ENCODE results near the gene POU6F1. TPM values are rescaled to one million over a fixed set of nuclear protein-coding genes. Genes with fewer than 3 reads are reported as not detected.
"Not testable (repeated sequence)": the region's sequence is repeated elsewhere in the genome, so short reads cannot be mapped to it uniquely, and the experiment has no call there.

Gene POU6F1
- total RNA-seq, 1 donor from 2014 or later: 0.26 TPM

DNA sequence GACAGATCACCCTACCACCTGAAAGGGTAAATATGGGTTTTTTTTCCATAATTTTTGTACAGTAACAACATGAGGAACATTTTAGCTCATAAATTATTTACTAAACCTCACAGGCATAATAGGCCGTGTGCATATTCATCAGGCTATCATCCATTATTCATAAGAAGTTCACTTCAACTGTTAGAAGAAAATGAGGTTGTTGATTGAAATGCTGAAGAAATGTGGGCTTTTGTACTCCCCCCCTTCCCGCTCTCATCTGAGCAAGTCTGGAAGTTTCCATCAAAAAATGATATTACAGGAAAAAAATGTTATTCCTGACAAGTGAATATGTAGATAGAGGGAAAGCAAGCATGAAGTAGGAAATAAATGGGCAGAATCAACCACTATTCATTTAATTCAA lies 7.9 kb upstream of the POU6F1 start:
- Histone ChIP-seq H3K27me3 (ENCODE audit: control insufficient read depth, insufficient read depth, low read length) (no peaks in the 10 kb centered on the region), H3K36me3 (ENCODE audit: control insufficient read depth, insufficient read depth, low read length) (no peaks in the 10 kb centered on the region), H3K4me3 (ENCODE audit: low read depth, low read length) (no peak overlapping the region)
- TF ChIP-seq, protein P1, sequence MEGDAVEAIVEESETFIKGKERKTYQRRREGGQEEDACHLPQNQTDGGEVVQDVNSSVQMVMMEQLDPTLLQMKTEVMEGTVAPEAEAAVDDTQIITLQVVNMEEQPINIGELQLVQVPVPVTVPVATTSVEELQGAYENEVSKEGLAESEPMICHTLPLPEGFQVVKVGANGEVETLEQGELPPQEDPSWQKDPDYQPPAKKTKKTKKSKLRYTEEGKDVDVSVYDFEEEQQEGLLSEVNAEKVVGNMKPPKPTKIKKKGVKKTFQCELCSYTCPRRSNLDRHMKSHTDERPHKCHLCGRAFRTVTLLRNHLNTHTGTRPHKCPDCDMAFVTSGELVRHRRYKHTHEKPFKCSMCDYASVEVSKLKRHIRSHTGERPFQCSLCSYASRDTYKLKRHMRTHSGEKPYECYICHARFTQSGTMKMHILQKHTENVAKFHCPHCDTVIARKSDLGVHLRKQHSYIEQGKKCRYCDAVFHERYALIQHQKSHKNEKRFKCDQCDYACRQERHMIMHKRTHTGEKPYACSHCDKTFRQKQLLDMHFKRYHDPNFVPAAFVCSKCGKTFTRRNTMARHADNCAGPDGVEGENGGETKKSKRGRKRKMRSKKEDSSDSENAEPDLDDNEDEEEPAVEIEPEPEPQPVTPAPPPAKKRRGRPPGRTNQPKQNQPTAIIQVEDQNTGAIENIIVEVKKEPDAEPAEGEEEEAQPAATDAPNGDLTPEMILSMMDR (IDR thresholded peaks at IDR 0.05; ENCODE audit: insufficient read depth, low read length, severe bottlenecking): no peak
- DNase-seq (ENCODE audit: low read depth): no peak
- no peak for FAIRE-seq

DNA sequence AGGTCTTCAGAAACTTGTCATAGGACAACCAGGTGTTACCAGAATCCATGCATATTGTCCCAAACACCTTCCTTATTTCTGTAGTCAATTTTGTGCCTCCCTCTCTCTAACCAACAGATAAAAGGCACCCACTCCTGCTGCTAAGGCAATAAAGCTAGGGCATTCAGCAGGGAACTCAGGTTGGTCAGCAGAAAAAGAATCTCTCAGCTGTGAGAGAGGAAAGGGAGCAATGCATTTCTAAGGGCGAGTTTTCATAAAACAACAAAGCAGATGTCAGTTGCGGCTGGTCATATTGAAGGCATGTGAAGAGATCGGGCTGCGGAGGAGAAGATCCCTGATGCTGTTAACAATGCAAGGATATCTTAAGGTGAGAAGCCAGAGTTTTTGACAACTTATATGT lies 7.4 kb upstream of the POU6F1 start:
- DNase-seq (ENCODE audit: low read depth) (no peak), FAIRE-seq (no peak)
- no peaks in the 10 kb centered on the region for H3K36me3 ChIP-seq (ENCODE audit: control insufficient read depth, insufficient read depth, low read length)
- H3K4me3 ChIP-seq (ENCODE audit: low read depth, low read length): no peak overlapping the region
- TF ChIP-seq, protein P1 (IDR thresholded peaks at IDR 0.05; ENCODE audit: insufficient read depth, low read length, severe bottlenecking): no peak
- H3K27me3 ChIP-seq (ENCODE audit: control insufficient read depth, insufficient read depth, low read length): no peaks in the 10 kb centered on the region

DNA sequence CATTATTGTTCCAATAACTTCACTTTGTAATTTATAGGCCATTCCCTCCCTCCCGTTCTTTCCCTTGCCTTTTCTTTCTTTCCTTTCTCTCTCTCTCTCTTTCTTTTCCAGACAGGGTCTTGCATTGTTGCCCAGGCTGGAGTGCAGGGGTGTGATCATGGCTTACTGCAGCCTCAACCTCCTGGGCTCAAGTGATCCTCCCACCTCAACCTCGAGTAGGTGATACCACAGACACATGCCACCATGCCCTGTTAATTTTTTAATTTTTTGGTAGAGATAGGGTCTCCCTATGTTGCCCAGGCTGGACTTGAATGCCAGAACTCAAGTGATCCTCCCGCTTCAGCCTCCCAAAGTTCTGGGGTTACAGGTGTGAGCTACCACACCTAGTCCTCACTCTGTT lies 6.8 kb upstream of the POU6F1 start:
- Histone ChIP-seq H3K27me3 (ENCODE audit: control insufficient read depth, insufficient read depth, low read length) (no peaks in the 10 kb centered on the region), H3K36me3 (ENCODE audit: control insufficient read depth, insufficient read depth, low read length) (no peaks in the 10 kb centered on the region), H3K4me3 (ENCODE audit: low read depth, low read length) (no peak overlapping the region)
- TF ChIP-seq, protein P1 (IDR thresholded peaks at IDR 0.05; ENCODE audit: insufficient read depth, low read length, severe bottlenecking): no peak
- FAIRE-seq (no peak), DNase-seq (ENCODE audit: low read depth) (no peak)

DNA sequence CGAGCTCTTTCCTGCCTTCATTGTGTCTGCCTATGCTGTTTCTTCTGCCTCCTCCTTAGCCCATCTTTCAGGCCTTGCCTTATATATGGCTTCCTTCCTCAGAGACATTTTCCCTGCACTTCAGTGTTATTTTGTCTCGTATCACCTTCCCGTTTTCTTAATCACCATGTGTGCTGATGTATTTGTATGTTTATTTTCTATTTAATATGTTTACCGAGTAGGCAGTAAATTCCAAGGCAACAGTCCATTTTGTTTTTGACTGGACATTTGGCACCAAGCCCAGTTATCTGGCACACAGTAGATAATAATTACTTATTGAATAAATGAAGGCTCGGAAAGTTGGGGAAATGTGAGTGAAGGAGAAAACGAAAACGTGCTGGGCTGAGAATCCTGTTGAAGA lies 4.6 kb upstream of the POU6F1 start:
- H3K27me3 ChIP-seq (ENCODE audit: control insufficient read depth, insufficient read depth, low read length): no peaks in the 10 kb centered on the region
- TF ChIP-seq, protein P1 (IDR thresholded peaks at IDR 0.05; ENCODE audit: insufficient read depth, low read length, severe bottlenecking): no peak
- FAIRE-seq (no peak), DNase-seq (ENCODE audit: low read depth) (no peak)
- H3K4me3 ChIP-seq (ENCODE audit: low read depth, low read length): no peak overlapping the region
- H3K36me3 ChIP-seq (ENCODE audit: control insufficient read depth, insufficient read depth, low read length): no peaks in the 10 kb centered on the region

DNA sequence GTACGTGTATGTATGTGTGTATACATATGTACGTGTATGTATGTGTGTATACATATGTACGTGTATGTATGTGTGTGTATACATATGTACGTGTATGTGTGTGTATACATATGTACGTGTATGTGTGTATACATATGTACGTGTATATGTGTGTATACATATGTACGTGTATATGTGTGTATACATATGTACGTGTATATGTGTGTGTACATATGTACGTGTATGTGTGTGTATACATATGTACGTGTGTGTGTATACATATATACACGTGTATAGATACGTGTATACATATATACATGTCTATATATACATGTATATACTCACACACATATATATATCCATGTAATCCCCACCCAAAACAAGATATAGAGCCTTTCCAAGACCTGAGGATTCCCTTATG lies 2.0 kb upstream of the POU6F1 start:
- not testable (repeated sequence) for DNase-seq (ENCODE audit: low read depth); H3K27me3 ChIP-seq (ENCODE audit: control insufficient read depth, insufficient read depth, low read length); FAIRE-seq; H3K36me3 ChIP-seq (ENCODE audit: control insufficient read depth, insufficient read depth, low read length); H3K4me3 ChIP-seq (ENCODE audit: low read depth, low read length)

DNA sequence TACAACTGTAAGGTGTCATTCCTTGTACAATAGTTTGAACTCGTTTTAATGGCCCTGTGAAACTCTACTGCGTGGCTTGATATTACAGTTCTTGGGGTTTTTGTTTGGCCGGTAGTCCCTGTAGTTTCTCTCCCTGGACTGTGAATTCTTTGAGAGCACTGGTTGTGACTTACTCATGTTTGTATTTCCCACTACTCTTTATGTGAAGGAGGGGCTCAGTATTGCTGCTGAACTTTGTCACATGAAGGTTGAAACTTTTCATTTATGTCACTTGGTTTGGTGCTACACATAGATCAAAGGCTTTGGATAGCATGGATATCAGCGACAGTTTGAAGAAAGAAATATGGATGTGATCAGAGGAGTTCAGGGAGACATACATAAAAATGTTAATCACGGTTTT lies 1.5 kb upstream of the POU6F1 start:
- FAIRE-seq: no peak
- TF ChIP-seq, protein P1 (IDR thresholded peaks at IDR 0.05; ENCODE audit: insufficient read depth, low read length, severe bottlenecking): no peak
- DNase-seq (ENCODE audit: low read depth): no peak
- no peaks in the 10 kb centered on the region for H3K36me3 ChIP-seq (ENCODE audit: control insufficient read depth, insufficient read depth, low read length)
- H3K4me3 ChIP-seq (ENCODE audit: low read depth, low read length): no peak overlapping the region
- H3K27me3 ChIP-seq (ENCODE audit: control insufficient read depth, insufficient read depth, low read length): no peaks in the 10 kb centered on the region
